BJ (cell line): ENCODE results near the gene ADAM33. TPM values are rescaled to one million over a fixed set of nuclear protein-coding genes. Genes with fewer than 3 reads are reported as not detected.

ENCODE experiments used
- CTCF ChIA-PET: fragments of 350-600 bp; formaldehyde crosslinking; extraction: SDS; loops from one replicate; lab custom pipeline; 2021; ENCODE audit warnings: antibody characterized with exemption, inconsistent platforms; lab: Yijun Ruan, JAX
- POLR2A ChIA-PET: fragments of 300-600 bp; sonication (Branson Sonifier 250); formaldehyde crosslinking; extraction: SDS; loops from one replicate; lab custom pipeline; 2021; ENCODE audit warnings: antibody characterized with exemption; lab: Charles Lee
- DNase-seq: peaks from one replicate; pipeline ENCODE4 v3.0.0-alpha.2; 2011; ENCODE audit warnings: low read depth
- H3K27me3 ChIP-seq: 2 replicates; pipeline ENCODE4 v1.6.0; 2011; ENCODE audit warnings: low read length; ENCODE audit not compliant: control insufficient read depth, insufficient read depth
- H3K36me3 ChIP-seq: 2 replicates; pipeline ENCODE4 v1.5.1; 2011; ENCODE audit warnings: low read length; ENCODE audit not compliant: control insufficient read depth, insufficient read depth
- H3K4me3 ChIP-seq: 2 replicates; pipeline ENCODE4 v1.5.1; 2011; ENCODE audit warnings: low read depth, mild to moderate bottlenecking, control low read depth, low read length
- CTCF ChIP-seq: IDR thresholded peaks from 2 replicates; pipeline ENCODE4 v1.5.1; 2011; ENCODE audit warnings: low read depth, mild to moderate bottlenecking, control low read depth, inconsistent platforms, low read length, moderate library complexity; ENCODE audit not compliant: insufficient read depth
- polyA plus RNA-seq: library from polyadenylated mRNA; depleted of rRNA; stranded (reverse); fragments of >200 nt; gene quantifications from 2 replicates; pipeline ENCODE4 v1.2.3, GENCODE V29; 2011

The ADAM33 gene
- polyA plus RNA-seq, 1 experiment = 82.6 TPM

- no peak for DNase-seq
- no peak for TF ChIP-seq CTCF
- H3K4me3 ChIP-seq = no peak within 1 kb of the TSS
- H3K27me3 ChIP-seq = peaks cover 31% of the 10 kb centered on the region
- ChIA-PET CTCF (interaction anchor here (2.0 kb wide), 1 partner anchor 47 kb away, joined by 5 read pairs; no protein-coding TSS in a partner anchor), POLR2A (no interaction called here)
- H3K36me3 ChIP-seq = no peaks in the 10 kb centered on the region
These were observed 18.6 kb downstream of the ADAM33 start, which contains the start of gene GFRA4 for GRCh38 chr20:3663031-3663701. GFRA4 (minus strand) TSS chr20:3663399; CDS start chr20:3663399, 0 bp downstream.

DNA sequence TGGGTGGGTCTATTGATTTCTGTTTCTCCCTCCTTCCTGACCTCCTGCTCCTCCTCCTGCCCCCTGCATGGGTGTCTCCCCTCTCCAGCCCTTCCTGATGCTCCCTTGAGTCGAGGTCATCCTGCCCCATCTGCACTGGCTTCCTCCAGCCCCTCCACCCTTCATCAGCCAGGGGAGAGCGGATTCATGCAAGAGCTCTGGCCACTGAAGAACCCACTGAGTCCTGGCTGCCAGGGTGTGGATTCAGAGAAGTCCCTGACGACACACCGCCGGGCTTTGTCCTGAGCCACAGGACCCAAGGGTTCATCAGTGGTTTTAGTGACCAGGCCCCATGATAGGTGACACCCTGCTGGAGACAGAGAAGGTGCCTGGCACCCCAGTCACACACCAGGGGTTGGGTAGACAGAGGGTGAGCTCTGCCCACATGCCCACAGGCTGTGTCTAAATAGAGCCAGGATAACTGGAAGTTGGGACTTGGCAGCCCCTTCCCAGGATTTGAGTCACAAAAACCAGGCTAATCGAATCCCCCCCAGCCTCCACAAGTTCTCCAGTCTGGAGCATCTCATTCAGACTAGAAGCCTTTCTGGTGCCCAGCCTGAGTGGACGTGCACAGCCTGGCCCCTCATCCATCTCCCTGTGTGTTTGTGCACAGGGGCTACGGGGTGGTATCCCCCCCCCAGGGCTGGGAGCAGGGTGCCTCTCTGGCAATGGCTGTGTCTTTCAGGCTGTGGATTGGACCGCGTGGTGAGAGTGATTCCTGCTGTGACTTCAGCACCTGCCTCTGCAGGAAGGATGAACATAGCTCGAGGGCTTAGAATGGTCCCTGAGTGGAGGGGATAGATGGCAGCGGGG, 19.8 kb downstream of the ADAM33 start:
- POLR2A ChIA-PET = no interaction called here
- CTCF ChIA-PET = interaction anchor here (0.6 to 0.8 kb wide), 3 partner anchors 14 to 79 kb away, joined by 3 to 4 read pairs (median 3); no protein-coding TSS in a partner anchor
- H3K36me3 ChIP-seq = no peaks in the 10 kb centered on the region
- H3K4me3 ChIP-seq = no peak overlapping the region
- H3K27me3 ChIP-seq = peaks cover 38% of the 10 kb centered on the region
- TF ChIP-seq CTCF = no peak
- DNase-seq = no peak

DNA sequence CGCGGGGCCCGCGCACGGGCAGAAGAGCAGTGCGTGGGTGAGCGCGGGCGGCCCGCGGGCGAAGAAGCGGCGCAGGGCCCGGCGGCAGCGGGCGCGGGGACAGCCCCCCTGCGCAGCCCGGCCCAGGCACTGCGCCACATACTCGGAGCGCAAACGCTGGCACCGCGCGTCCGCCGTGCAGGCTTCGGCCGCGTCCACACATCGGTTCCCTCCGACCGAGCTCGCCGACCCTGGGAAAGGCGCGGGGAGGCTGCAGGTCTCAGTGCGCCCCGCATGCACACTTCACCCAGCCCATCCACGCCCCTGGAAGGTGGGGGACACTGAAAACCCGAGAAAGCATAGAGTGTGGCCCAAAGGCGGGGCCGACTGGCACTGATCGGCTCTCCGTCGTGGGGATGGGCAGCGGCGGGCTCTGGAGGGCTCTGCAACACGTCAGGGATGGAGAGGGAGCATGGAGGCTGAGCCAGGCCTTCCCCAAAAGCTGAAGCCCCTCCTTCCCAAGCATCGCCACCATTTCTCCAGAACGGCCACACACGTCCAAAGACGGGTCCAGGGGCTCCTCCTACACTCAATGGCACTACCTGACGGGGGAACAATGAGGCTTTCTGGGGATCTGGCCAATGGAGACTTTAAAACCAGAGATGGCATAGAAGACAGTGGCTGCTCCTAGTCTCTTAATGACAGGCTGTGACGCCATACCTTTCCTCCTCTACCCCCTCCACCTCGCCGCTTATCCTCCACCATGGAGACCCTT, 20.6 kb downstream of the ADAM33 start:
- ChIA-PET POLR2A (no interaction called here), CTCF (interaction anchor here (0.6 to 1.6 kb wide), 3 partner anchors 15 to 50 kb away, joined by 3 to 4 read pairs (median 4); no protein-coding TSS in a partner anchor)
- H3K27me3 ChIP-seq = peaks cover 38% of the 10 kb centered on the region
- no peaks in the 10 kb centered on the region for H3K36me3 ChIP-seq
- DNase-seq = no peak
- no peak overlapping the region for H3K4me3 ChIP-seq
- TF ChIP-seq CTCF = no peak

DNA sequence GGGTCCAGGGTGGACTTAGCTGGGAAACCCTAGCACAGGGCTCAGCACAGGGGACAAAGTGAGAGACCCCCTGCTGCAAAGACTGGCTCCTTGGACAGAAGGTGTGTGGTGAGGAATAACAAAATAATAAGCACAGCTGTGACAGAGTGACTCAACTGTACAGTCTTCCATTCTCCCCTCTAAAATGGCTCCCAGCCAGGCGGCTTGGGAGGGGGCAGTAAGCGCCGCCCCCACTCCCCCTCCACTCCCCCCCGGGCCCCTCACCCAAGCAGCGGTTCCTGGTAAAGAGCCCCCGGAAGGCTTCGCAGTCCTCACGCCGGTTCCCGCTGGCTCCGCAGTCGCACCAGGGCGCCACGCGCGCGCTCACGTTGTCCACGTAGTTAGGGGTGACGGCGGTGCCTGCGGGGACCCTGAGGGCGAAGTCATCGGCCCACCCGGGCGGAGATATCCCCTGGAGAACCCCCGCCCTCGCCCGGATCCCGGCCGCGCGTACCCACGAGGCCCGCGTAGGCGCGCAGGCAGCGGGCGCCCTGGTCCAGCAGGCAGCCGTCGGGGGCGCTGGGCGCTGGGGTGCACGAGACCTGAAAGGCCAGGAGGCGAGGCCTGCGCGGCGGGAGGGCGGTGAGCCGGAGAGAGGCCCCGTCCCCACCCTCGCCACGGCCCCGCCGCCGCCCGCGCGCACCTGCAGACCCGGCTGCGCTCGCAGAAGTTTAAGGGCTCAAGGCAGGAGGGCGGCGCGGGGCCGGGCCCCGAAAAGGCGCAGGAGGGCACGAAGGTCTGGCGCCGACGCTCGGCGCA, 21.3 kb downstream of the ADAM33 start:
- no peak for TF ChIP-seq CTCF
- Histone ChIP-seq H3K27me3 (peaks cover 38% of the 10 kb centered on the region), H3K4me3 (no peak overlapping the region), H3K36me3 (no peaks in the 10 kb centered on the region)
- ChIA-PET POLR2A (no interaction called here), CTCF (interaction anchor here (1.6 kb wide), 1 partner anchor 50 kb away, joined by 4 read pairs; no protein-coding TSS in a partner anchor)
- no peak for DNase-seq
